GM12892 (cell line): Measurements from ENCODE around the gene SGIP1.

ENCODE experiments used
- DNase-seq: peaks from one replicate; pipeline ENCODE4 v3.0.0; 2011; ENCODE audit not compliant: insufficient read length
- FAIRE-seq: peaks from 2 replicates; lab custom pipeline; 2011; peaks lifted over from hg19 to GRCh38; lab: Jason Lieb, UNC
- POLR2A ChIP-seq: IDR thresholded peaks from 2 replicates; pipeline ENCODE4 v1.6.1; 2011; ENCODE audit warnings: low read depth, low read length, control low read depth
- POLR2AphosphoS5 ChIP-seq: IDR thresholded peaks from 2 replicates; pipeline ENCODE4 v1.6.1; 2011; ENCODE audit warnings: low read depth, low read length, control low read depth
- TAF1 ChIP-seq: IDR thresholded peaks from 2 replicates; pipeline ENCODE4 v1.6.1; 2011; ENCODE audit warnings: low read depth, mild to moderate bottlenecking, control low read depth, low read length, borderline replicate concordance

SGIP1 gene

DNA sequence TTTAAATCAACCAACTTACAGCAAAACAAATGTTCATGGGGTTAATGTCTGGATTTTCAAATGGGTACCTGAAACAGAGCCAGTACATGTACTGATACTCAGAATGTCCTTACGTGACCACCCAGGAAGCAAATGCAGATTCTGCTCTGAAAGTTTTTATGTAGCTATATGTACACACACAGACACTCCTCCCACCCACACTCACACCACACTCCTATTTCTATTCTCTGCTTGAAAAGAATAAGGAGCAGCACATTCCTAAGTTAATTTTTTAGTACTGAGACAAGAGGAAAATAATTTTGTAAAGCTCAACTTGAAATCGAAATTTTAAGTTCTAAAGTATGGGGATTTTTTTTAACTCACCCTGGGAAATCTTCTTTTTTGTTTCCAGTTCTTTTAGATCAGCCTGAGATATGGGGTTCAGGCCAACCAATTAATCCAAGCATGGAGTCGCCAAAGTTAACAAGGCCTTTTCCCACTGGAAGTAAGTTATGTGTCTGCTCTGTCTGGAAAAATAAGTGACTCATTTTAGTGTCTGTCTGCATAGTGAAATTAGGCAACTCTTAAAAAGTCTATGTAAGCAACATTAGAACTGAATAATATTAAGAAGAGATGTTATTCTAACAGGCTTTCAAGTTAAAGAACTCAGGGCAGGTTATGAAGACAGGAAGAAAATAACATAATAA lies 142.8 kb downstream of the SGIP1 start:
- TF ChIP-seq POLR2A = no peak
- no peak for TF ChIP-seq TAF1
- TF ChIP-seq POLR2AphosphoS5 = no peak
- DNase-seq (no peak), FAIRE-seq (peak; percentile 89)

DNA sequence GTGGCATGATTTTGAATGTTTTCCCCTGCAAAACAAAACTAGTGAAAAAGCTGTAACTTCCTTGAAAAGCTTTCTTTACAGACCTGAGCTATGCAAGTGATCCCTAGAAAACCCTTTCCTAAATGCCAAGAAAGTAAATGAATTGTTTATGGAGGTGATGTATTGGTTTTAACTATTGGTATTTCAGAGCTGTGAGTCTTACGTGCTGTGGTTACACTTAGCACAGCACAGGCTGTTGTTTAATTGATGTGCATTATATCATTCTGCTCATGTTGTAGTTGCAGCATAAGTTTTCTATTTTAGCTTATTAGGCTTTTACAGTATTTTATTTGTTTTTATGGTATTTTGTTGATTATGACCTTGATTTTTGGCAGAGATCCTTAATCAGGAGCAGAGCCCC lies 144.2 kb downstream of the SGIP1 start:
- TF ChIP-seq POLR2AphosphoS5 (no peak), TAF1 (no peak), POLR2A (no peak)
- no peak for FAIRE-seq

DNA sequence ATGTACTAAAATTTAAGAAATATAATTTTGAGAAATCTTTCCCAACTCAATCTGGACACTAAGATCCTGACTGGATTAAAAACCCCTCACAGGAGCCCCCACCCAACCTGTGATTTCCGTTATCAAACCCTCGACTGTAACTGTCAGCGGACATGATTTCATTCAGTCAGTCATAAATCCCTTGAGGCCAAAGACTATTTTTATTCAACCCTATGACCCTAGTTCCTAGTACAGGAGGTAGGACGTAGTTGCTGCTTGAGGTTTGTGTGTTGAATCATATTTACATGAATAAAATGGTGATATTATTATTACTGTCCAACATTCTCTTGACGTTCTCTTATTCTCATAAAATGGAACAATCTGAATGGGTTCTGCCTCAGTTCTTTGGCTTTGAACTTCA lies 145.2 kb downstream of the SGIP1 start:
- TF ChIP-seq TAF1 = no peak
- TF ChIP-seq POLR2AphosphoS5 = no peak
- TF ChIP-seq POLR2A = no peak
- FAIRE-seq (no peak), DNase-seq (no peak)

More for the DNA sequence above, 144.2 kb downstream of the SGIP1 start:
- no peak for DNase-seq

DNA sequence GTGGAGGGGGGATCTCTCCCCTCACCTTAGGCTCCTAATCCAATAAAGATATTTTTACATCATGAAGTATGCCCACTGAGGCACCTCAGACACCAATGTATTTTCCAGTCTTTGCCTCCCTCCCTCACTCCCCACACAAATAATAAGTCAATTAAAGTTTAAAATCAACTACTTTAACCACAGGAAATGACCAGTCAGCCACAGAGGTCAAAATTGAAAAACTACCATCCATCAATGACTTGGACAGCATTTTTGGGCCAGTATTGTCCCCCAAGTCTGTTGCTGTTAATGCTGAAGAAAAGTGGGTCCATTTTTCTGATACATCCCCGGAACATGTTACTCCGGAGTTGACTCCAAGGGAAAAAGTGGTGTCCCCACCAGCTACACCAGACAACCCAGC lies 147.7 kb downstream of the SGIP1 start:
- no peak for TF ChIP-seq POLR2A
- TF ChIP-seq TAF1 = no peak
- TF ChIP-seq POLR2AphosphoS5 = no peak
- DNase-seq = no peak
- no peak for FAIRE-seq

DNA sequence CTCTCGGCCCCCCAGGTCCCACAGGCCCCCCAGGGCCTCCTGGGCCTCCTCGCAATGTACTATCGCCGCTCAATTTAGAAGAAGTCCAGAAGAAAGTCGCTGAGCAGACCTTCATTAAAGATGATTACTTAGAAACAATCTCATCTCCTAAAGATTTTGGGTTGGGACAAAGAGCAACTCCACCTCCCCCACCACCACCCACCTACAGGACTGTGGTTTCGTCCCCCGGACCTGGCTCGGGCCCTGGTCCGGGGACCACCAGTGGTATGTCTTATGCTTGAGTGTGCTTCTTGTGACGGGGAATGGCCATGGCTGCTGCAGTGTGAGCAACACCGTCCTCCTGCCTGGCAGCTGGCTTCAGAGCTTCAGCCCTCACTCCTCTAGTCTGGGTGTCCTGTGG lies 148.2 kb downstream of the SGIP1 start:
- TF ChIP-seq POLR2AphosphoS5 = no peak
- no peak for TF ChIP-seq TAF1
- TF ChIP-seq POLR2A = no peak
- no peak for DNase-seq
- FAIRE-seq = no peak

DNA sequence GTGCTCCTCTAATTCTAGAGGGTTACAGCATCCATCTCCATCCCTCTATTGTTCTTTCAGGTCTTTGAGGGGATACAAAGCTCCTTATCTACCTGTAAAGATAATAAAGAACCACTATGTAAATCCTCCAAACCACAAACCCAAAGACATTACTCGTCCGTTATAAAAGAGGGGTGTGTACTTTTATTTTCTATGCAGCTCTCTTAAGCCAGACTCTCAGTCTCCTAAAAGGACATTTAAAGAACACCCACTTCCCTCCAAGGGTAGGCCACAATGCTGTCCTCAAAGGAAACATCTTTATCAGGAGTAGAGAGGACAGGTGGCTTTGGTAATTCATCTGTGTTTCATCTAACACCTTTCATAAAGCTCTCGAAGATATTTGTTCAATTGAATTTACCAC lies 150.4 kb downstream of the SGIP1 start:
- DNase-seq (no peak), FAIRE-seq (no peak)
- TF ChIP-seq POLR2A (no peak), POLR2AphosphoS5 (no peak), TAF1 (no peak)

DNA sequence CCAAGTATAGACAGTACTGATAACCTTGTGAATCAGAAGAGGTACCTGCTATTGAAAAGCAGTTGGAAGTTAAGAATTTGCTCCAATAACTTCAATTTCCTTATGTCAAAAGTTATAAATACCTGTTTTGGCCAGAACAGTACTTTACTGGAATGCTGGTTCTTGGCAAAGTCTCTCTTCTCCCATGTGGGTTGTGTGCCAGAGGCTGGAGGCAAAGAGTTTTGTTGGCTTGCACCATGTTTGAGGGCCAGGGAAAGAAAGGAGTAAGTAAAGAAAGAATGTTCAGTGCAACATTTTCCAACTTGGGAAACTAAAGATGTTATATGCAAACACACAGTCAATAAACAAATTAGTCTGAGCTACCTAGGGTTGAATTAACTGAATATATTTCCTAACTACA lies 151.3 kb downstream of the SGIP1 start:
- no peak for DNase-seq
- TF ChIP-seq TAF1 (no peak), POLR2A (no peak), POLR2AphosphoS5 (no peak)
- no peak for FAIRE-seq

DNA sequence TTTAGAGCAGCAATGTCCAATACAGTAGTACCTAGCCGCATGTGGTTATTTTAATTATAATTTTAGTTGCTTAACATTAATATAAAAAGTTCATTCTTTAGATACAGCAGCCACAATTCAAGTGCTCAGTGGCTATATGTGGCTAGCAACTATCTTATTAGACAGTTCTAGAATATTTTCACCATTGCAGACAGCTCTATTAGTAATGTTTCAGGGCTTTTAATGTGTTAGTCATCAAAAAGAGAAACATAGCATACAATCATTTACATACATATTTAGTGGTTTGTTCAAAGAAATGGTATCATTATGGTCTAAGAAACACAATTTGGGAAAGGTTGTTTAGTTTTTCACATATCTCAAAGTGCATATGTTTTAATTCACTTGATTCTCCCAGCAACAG lies 151.7 kb downstream of the SGIP1 start:
- DNase-seq (no peak), FAIRE-seq (no peak)
- TF ChIP-seq POLR2AphosphoS5 (no peak), TAF1 (no peak), POLR2A (no peak)

DNA sequence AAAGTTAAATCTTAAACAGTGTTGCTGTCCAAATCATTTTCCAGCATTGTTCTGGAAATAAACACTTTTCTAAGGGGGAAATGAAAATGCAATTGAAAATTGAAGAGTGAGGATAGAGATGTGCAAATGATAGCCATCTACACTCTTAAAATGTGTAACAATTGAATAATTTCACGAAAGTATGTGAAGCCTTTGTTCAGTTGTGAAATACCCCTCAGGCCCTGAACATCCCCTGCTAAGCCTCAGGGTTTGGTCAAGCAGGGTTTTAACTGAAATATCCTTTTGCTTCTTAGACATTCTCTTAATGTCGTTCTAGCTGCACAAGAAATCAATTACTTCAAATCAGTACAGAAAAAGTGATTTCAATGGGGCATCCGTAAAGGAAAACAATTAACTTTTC lies 152.5 kb downstream of the SGIP1 start:
- DNase-seq (no peak), FAIRE-seq (no peak)
- TF ChIP-seq POLR2A = no peak
- no peak for TF ChIP-seq POLR2AphosphoS5
- no peak for TF ChIP-seq TAF1

DNA sequence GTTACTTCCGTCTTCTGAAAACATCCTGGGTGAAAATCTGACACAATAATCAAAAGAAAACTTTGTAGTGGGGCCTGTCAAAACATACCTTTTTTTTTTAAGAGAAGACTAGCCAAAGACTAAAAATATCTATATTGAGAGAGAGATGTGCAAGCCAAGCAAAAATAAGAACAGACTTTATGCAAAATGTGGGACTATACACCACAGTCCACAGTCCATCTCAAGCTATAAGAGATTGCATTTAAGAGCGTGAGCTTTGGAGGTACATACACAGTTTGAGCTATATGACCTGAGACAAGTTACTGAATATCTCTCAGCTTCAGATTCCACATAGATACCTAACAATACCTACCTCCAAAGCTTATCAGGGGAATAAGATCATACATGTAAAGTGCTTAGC lies 153.4 kb downstream of the SGIP1 start:
- no peak for DNase-seq
- no peak for FAIRE-seq
- no peak for TF ChIP-seq TAF1
- no peak for TF ChIP-seq POLR2AphosphoS5
- no peak for TF ChIP-seq POLR2A

DNA sequence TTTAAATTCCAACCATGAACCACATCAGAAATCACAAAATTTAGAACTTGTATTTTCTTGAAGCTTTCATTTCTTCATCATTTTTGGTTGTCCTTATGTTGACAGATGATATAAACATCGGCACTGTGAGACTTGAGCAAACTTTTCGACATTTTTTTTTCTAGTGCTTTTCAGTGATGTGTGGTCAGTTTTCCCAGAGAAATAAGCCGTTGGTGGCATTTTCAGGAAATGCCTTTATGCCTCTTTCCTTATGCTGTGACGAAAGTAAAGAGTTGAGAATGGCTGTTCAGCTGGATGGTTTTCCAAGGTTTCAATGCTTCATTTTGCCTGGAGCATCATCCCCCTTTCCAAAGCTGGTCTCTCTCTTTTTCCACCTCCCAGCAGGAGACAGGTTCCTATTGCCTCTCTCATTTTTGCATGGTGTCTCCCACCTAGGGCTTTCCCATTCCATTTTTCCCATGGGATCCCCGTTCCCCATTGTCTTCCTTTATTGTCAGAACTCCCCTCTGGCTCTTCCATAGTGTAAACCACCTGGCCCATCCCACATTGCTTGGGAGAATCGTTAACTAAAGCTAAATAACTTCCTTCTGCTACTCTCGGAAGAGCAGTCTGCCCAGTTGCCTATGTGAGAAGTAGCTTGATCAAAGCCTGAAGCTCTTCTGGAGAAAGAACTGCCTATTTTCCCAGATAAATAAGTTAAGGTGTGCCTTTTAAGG lies 156.9 kb downstream of the SGIP1 start:
- TF ChIP-seq POLR2A = no peak
- no peak for TF ChIP-seq TAF1
- TF ChIP-seq POLR2AphosphoS5 = no peak
- no peak for DNase-seq
- FAIRE-seq = no peak

DNA sequence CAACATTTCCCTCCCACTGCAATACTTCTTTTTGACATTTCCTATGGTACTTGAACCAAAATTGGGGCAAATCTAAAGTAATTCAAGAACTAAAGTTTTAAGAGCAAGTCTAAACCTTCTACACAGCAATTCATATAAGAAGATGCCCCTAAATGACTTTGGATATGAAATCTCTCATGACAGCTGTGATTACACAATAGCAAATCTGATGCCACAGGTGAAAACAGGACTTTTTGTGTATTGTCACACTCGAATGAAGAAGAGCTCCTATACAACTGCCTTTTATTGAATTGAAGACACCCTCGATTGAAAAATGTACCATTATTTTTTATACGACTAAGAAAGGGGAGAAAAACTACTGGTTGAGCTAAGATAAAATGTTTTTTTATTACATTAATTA lies 158.7 kb downstream of the SGIP1 start:
- TF ChIP-seq TAF1 = no peak

More for the DNA sequence above, 158.7 kb downstream of the SGIP1 start:
- FAIRE-seq = no peak
- no peak for DNase-seq
